Inflammatory macrophage treated with lipopolysaccharide for 1 hour (primary cell): ENCODE data around the gene BAZ2A.
"Not testable (repeated sequence)": the region's sequence is repeated elsewhere in the genome, so short reads cannot be mapped to it uniquely, and the experiment has no call there.

ENCODE experiments used
- DNase-seq, 2 donors: peaks; one replicate each; pipeline ENCODE4 v3.0.0-alpha.2; 2020 to 2022

Gene BAZ2A

DNA sequence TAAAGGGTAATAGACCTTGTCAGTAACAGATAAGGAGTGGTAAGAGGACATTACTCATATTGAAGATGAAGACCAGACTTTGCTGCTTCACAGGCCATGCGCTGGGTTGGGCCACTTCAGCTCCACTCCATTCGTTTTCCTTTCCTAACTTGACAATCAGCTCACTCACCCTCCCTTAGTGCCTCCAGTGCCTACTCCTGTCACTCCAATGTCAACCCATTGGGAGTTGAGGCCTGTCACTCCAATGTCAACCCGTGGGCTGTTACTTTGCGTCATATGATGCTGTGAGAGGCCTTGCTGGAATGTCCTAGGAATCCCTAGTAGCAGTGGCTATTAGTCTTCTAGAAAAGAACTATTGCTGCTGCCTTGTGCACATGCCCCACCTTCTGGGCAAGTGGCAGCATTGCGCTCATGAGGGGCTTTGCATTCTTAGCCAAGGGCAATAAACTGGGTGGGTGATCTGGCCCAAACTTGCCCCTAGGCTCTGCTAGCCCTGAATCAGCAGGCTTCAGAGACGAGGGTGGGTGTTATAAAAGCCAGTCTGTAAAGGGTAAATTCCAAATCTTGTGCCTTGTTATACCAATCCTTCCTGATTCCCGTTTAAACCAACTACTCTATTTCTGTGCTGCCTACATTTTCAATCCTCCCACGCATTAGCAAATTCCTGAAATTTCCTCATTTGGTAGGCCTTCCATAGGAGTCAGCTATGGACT, 36.1 kb downstream of the BAZ2A start:
- peak; percentile 38 to 67 for DNase-seq

DNA sequence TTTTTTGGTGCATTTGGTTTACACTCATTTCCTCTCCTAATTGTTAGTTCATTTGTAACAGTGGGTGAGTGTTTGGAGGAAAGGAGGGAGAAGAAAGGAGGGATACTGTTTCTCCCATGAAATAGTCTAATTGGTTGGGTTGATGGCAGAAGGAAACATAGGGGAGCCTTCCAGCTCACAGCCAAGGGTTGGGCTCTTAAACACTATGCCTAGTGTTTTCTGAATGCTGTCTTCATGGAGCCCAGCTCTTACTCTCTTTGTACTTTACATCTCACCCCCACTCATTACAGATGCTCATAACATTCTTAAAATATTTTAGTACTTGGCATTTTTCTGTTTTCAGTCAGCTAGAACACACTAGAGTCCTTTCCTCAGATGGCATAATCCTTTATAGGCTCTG, 38.2 kb downstream of the BAZ2A start:
- DNase-seq, result no peak

DNA sequence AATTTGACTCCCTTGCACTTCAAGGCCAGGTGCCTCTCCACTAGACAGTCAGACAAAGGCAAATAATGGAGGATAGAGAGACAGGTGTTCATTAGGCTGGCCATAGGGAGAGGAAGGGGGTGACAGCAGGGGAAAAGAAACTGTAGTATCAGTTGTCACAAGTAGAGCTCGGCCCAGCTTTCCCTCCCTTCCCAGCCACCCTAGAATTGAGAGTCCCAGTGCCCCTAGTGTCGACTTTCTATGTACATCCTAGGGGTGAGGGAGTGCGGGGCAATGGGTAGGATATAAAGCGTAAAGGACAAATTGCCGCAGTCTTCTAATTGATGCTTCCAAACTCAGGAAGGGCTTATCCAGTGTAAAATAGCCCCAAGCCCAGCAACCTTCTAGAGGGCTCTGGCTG, 39.0 kb downstream of the BAZ2A start:
- no peak for DNase-seq

DNA sequence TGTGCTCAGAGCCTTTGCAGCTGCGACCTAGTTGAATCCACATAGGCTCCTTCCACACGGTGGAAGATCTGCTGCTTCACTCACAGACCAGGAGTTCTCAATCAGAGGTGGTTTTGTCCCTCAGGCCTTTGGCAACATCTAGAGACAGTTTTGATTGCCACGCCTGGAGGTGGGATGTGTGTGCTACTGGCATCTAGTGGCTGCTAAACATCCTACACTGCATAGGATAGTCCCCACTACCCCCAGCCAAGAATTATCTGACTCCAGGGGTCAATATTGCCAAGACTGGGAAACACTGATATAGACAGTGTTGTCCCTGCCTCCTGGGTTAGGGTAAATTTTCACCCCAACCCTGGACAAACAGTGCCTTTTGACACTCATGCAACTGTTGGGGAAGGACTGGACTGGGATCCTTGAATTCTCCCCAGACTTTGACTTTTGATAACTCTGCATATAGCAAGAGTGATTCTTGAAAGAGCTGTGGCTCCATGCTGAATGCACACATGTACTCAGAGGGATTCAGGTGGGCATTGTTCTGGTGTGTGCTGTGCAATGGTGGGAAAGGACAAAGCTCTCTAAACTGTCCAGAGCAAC, 39.8 kb downstream of the BAZ2A start:
- DNase-seq, result no peak

DNA sequence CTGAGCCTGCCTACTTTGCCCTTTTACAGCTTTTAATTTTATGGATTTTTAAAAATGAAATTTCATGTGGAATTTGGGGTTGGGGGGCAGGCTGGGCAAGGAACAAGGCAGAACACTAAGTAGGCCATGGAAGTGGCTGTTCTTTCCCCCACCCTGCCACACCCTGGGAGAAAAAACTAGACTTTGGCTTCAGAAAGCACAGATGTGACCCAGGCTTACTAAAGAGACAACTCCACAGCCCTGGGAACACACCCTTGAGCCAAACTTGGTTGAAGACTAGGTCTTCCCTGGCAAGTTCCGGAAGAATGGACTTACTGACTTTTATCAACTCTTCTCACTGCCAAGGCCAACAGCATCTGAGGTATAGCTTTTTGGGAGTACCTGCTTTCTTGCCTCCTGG, 40.3 kb downstream of the BAZ2A start:
- no peak for DNase-seq

DNA sequence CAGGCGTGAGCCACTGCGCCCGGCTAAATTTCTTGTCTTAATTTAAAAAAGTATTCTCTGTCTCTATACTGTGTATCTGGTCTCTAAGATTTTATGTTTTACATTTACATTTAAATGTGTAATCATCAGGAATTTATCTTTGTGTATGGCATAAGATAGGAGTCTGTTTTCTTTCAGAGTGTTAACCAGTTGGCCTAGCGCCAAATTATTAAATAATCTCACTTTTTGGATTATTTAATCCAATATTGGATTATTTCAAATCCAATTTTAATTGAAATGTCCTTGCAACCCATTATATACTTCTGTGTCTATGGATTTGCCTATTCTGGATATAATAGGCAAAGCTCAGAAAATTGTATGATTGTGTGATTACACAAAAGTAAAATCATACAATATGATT, 45.0 kb downstream of the BAZ2A start:
- no peak for DNase-seq

DNA sequence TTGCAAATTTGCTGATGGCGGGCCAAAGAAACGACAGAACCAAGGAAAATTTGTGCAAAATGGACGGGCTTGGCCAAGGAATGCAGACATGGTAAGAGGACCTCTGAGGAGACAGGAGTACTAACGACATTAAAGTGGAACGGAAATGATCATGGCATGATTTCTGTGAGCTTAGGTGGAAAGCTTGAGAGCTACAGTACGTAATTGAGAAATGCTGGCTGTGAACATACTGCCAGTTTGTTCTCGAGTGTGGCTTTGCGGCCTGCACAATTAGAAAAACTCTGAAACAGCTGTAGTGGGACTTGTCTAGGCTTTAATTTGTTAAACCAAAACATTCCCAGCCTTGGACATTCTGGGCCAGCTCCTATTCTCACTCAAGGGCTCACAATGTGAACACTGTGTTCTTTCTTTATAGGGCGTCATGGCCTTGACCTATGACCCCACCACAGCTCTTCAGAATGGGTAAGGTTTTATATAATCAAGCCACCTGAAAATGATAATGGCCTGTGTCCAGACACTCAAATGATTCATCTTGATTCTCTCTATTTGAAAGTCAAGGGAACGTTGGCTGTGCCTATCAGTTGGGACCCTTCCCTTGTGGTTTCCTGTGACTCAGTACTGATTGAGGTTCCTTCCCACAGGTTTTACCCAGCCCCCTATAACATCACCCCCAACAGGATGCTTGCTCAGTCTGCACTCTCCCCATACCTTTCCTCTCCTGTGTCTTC, 48.5 kb downstream of the BAZ2A start:
- no peak for DNase-seq

DNA sequence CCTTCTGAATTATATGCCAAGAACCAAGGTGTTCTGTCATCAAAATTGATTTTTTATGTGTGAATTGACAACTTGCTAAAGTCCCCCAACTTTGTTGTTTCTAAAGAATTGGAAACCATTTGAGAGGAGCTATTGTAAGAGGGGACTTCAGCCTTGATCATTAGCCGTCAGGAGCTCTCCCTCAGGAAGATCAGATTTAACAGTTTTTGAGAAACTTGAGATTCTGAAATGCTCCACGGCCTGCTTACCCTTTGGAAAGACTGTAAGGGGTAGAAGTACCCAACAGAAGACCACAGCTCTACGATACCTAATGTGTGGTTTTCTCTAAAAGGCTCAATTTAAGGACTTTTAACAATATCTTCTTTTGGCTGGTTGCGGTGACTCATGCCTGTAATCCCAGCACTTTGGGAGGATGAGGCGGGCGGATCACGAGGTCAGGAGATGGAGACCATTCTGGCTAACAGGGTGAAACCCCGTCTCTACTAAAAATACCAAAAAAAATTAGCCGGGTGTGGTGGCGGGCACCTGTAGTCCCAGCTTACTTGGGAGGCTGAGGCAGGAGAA, 51.1 kb downstream of the BAZ2A start:
- no peak for DNase-seq

DNA sequence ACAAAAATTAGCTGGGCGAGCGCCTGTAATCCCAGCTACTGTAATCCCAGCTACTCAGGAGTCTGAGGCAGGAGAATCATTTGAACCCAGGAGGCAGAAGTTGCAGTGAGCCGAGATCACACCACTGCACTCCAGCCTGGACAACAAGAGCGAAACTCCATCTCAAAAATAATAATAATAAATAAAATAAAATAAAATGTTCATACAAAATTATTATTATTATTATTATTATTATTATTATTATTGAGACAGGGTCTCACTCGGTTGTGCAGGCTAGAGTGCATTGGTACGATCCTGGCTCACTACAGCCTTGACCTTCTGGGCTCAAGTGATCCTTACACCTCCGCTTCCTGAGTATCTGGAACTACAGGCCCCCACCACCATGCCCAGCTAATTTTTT, 52.9 kb downstream of the BAZ2A start:
- DNase-seq, result not testable (repeated sequence)

DNA sequence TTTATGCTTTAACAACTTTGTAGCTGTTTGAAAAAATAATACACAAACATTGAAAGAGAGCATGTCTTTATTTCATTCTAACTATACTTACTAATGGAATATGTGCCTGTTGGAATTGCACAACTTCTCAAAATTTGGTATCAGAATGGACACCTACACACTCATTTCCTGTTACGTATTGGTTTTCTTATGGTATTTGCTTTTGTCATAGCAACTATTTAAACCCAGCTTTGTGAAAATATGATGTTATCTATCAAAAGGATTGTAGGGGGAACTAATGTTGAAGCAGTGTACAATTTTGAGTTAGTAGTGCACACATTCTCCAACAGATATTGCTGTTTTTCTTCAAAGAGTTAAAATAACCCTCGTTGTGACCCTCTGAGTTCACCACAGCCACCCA, 55.9 kb downstream of the BAZ2A start:
- DNase-seq, result peak; percentile 33 to 49

DNA sequence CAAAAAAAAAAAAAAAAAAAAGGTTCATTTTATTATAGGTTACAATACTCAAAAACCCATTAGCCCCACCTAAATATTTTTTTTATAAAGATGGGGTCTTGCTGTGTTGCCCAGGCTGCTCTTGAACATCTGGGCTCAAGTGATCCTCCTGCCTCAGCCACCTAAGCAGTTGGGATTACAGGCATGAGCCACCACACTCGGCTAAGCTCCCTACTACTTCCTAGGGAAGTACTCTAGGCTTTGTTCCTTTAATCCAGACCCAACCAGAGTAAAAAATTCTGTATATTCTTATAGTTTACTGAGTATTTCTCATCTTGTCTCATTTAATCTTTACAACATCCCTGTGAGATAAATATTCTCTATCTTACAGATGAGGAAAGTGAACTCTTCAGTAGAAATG, 57.8 kb downstream of the BAZ2A start:
- no peak for DNase-seq

DNA sequence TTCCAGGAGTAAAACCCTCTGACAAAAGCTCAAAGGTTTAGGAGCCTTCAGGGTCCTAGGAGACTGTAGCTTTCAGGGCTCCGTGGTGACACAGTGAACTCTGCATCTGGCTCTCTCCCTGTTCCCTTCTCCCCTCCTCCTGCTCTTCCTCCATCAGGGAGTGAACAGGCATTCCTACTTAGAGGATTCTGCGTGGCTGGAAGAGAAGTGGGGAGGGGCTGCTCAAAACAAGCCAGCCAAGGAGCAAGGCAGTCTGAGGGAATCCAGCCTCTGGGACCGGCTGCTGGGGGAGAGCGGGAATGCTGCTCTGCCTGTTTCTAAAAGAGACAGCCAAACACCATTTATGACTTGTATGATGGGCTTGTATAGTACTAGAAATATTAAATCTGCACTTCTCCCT, 59.0 kb downstream of the BAZ2A start:
- no peak for DNase-seq

DNA sequence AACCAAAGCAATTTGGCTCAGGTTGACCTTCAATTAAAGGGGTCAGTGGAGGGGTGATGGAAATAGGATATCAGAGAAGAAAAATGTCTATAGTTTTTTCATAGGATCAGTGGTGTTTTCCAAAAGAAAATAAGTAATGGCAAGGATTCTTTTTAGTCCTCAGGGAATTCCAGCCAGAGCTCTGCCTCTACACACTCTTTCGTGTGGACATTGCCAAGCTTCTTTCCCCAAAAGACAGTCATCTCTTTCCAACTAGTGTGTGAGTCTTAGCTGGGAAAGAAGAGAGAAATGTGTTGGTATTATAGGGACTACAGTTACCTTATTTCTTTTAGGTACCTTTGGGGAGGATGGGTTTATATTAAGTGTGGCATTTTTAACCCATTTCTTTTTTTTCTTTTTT, 62.0 kb downstream of the BAZ2A start:
- DNase-seq, result no peak

DNA sequence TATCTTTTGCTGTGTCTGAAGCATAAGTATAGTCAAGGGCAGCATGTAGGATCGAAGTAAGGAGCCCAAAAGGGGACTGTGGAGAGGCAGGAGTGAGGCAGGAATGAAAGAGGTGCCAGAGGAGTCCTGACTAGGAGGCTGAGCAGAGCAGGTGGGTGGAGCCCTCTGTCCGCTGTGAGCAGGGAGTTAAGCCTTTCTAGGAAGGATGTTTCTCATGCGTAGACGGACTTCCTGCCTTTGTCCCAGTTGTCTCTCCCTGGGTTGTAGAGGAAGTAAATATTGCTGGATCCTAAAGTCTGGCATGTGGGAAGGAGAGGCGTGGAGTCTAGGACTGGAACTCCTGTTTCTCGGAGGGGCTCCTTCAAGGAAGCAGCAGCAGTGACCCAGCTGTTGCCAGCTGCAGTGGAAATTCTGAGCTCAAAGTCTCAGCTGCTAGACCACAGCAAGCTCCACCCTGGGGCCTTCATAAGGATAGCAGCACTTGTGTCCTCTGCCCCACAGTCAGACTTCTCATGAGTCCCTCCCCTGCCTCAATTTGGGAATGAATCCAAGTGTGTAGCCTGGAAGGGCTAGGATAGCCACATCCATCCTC, 64.5 kb downstream of the BAZ2A start:
- peak; percentile 36 to 38 for DNase-seq

DNA sequence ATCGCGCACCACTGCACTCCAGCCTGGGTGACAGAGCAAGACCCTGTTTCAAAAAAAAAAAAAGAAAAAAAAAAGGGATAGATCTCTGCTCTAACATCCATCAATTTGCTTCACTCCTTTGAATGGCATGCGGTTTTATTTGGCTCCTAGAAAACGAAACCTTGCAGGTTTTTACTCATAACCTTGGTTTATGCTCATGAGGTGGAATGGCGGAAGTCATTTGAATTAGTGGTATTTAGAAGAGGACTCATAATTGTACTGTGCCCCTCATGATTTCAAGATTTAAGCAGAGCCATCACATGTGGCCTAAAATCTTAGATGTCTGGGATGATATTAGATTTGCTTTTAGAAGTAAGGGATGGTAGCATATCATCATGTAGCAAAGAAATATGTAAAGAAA, 79.1 kb downstream of the BAZ2A start:
- no peak for DNase-seq

DNA sequence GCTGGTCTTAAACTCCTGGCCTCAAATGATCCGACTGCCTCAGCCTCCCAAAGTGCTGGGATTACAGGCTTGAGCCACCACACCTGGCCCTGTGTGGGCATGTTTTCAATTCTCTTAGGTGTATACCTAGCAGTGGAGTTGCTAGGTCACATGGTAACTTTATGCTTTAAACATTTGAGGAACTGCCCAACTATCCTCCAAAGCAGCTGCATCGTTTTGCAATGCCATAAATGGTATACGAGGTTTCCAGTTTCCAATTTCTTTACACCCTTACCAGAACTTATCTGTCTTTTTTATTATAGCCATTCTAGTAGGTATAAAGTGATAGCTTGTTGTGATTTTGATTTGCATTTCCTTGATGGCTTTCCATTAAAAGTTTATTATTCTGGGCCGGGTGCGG, 83.4 kb downstream of the BAZ2A start:
- no peak for DNase-seq
